Activated CD4-positive, alpha-beta T cell treated with anti-CD3 and anti-CD28 coated beads, Interleukin-2, amount 50 U/mL, for 16 hours (primary cell): ENCODE measurements around the gene MTHFD2L.
"Not testable (repeated sequence)": the region's sequence is repeated elsewhere in the genome, so short reads cannot be mapped to it uniquely, and the experiment has no call there.

Experiments used
- DNase-seq: peaks from one replicate; pipeline ENCODE4 v3.0.0-alpha.2; 2020

The MTHFD2L gene

GRCh38 chr4:74311696-74312313 is 153.9 kb downstream of the MTHFD2L start:
- DNase-seq: peak; percentile 59

- DNase-seq: no peak
Measured at GRCh38 chr4:74314329-74314728, 156.4 kb downstream of the MTHFD2L start.

GRCh38 chr4:74314944-74315343 is 157.0 kb downstream of the MTHFD2L start:
- DNase-seq: no peak

GRCh38 chr4:74315376-74315775 is 157.5 kb downstream of the MTHFD2L start:
- DNase-seq: no peak

GRCh38 chr4:74316397-74316796 is 158.5 kb downstream of the MTHFD2L start:
- DNase-seq: no peak

- DNase-seq: no peak
Measured at GRCh38 chr4:74317616-74318246, 159.8 kb downstream of the MTHFD2L start.

GRCh38 chr4:74318276-74318675 is 160.4 kb downstream of the MTHFD2L start:
- no peak for DNase-seq

- no peak for DNase-seq
Measured at GRCh38 chr4:74319470-74319869, 161.6 kb downstream of the MTHFD2L start.

- peak; percentile 41 for DNase-seq
Measured at GRCh38 chr4:74320559-74321118, 162.7 kb downstream of the MTHFD2L start.

- no peak for DNase-seq
Measured at GRCh38 chr4:74322301-74322700, 164.4 kb downstream of the MTHFD2L start.

GRCh38 chr4:74323663-74324062 is 165.7 kb downstream of the MTHFD2L start:
- no peak for DNase-seq

GRCh38 chr4:74324262-74324661 is 166.3 kb downstream of the MTHFD2L start:
- DNase-seq: no peak

GRCh38 chr4:74325886-74326285 is 168.0 kb downstream of the MTHFD2L start:
- DNase-seq: no peak

- no peak for DNase-seq
Measured at GRCh38 chr4:74327762-74328161, 169.8 kb downstream of the MTHFD2L start.

GRCh38 chr4:74328501-74328900 is 170.6 kb downstream of the MTHFD2L start:
- DNase-seq: no peak

GRCh38 chr4:74329307-74329706 is 171.4 kb downstream of the MTHFD2L start:
- no peak for DNase-seq

- DNase-seq: no peak
Measured at GRCh38 chr4:74330295-74330750, 172.4 kb downstream of the MTHFD2L start.

GRCh38 chr4:74331252-74331651 is 173.3 kb downstream of the MTHFD2L start:
- DNase-seq: no peak

- DNase-seq: no peak
Measured at GRCh38 chr4:74331944-74332343, 174.0 kb downstream of the MTHFD2L start.

GRCh38 chr4:74334636-74335035 is 176.7 kb downstream of the MTHFD2L start:
- no peak for DNase-seq

- no peak for DNase-seq
Measured at GRCh38 chr4:74335341-74336021, 177.6 kb downstream of the MTHFD2L start.

GRCh38 chr4:74338792-74339333 is 180.9 kb downstream of the MTHFD2L start:
- DNase-seq: no peak

GRCh38 chr4:74339501-74339900 is 181.6 kb downstream of the MTHFD2L start:
- DNase-seq: no peak

GRCh38 chr4:74340421-74340820 is 182.5 kb downstream of the MTHFD2L start:
- DNase-seq: not testable (repeated sequence)
